ENCODE data around the gene IFNGR1. TPM values are rescaled to one million over a fixed set of nuclear protein-coding genes. Genes with fewer than 3 reads are reported as not detected.

Gene IFNGR1
- total RNA-seq, 4 donors from 2014 or later = 44.6 to 136 (median 75.6) TPM

DNA sequence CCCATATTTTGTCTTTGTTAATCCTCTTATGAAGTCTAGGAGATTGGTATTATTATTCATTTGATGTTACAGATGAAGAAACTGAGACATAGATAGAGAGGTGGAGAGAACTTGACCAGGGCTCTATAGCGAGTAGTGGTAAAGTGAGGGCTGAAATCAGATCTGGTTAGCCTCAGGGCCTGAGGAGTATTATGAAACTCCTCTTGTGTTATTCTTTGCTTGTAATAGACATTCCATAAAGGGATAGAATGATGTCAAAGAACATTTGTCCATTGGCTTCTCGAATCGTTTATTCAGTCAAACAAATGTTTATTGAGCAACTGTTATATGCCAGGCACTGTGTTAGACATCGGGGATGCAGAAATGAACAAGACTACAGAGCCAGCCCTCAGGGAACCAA, 45.7 kb downstream of the IFNGR1 start, which contains the start of gene IL22RA2:
Gene IL22RA2 (minus strand): TSS at position 144 of the 400 bp plus-strand sequence. CDS start 11,895 bp downstream, outside the sequence.
- TF ChIP-seq, protein P1, sequence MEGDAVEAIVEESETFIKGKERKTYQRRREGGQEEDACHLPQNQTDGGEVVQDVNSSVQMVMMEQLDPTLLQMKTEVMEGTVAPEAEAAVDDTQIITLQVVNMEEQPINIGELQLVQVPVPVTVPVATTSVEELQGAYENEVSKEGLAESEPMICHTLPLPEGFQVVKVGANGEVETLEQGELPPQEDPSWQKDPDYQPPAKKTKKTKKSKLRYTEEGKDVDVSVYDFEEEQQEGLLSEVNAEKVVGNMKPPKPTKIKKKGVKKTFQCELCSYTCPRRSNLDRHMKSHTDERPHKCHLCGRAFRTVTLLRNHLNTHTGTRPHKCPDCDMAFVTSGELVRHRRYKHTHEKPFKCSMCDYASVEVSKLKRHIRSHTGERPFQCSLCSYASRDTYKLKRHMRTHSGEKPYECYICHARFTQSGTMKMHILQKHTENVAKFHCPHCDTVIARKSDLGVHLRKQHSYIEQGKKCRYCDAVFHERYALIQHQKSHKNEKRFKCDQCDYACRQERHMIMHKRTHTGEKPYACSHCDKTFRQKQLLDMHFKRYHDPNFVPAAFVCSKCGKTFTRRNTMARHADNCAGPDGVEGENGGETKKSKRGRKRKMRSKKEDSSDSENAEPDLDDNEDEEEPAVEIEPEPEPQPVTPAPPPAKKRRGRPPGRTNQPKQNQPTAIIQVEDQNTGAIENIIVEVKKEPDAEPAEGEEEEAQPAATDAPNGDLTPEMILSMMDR (IDR thresholded peaks at IDR 0.05) = no peak
- no peak for TF ChIP-seq POLR2A (IDR thresholded peaks at IDR 0.05)
- no peaks in the 10 kb centered on the region for H3K27me3 ChIP-seq
- DNase-seq = no peak
- no peaks in the 10 kb centered on the region for H3K9me3 ChIP-seq
- H3K4me1 ChIP-seq = peaks cover 0 to 5% (median 0%) of the 10 kb centered on the region in 4 donors
- no peak within 1 kb of the TSS for H3K4me3 ChIP-seq
- no peaks in the 10 kb centered on the region for H3K36me3 ChIP-seq
- H3K27ac ChIP-seq = no peak within 1 kb of the TSS

DNA sequence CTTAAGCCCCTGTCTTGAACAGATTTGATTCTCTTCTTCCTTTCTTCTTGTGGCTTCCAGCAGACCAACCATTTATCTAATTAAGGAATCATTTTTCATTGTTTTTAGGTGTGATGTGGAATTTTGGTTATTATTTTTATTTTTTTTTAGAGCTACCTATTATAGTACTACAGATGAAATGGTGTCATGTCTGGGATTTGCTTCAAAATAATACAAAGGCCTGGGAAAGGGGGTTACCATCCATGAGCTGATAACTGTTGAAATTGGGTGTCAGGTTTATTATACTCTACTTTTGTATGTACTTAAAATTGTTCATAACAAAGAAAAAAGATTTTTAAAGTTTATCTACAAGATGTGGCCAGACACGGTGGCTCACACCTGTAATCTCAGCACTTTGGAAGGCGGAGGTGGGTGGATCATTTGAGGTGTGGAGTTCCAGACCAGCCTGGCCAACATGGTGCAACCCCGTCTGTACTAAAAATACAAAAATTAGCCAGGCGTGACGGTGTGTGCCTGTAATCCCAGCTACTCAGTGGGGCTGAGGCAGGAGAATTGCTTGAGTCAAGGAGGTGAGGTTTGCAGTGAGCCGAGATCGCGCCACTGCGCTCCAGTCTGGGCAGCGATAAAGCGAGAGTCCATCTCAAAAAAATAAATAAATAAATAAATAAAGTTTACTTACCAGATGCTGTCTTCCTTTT, 46.3 kb downstream of the IFNGR1 start:
- Histone ChIP-seq H3K4me1 (peaks cover 0 to 5% (median 0%) of the 10 kb centered on the region in 4 donors), H3K9me3 (no peaks in the 10 kb centered on the region), H3K4me3 (no peak overlapping the region), H3K27ac (no peak overlapping the region), H3K27me3 (no peaks in the 10 kb centered on the region), H3K36me3 (no peaks in the 10 kb centered on the region)
- DNase-seq = no peak
- TF ChIP-seq, protein P1 (IDR thresholded peaks at IDR 0.05) = no peak
- TF ChIP-seq POLR2A (IDR thresholded peaks at IDR 0.05) = no peak

DNA sequence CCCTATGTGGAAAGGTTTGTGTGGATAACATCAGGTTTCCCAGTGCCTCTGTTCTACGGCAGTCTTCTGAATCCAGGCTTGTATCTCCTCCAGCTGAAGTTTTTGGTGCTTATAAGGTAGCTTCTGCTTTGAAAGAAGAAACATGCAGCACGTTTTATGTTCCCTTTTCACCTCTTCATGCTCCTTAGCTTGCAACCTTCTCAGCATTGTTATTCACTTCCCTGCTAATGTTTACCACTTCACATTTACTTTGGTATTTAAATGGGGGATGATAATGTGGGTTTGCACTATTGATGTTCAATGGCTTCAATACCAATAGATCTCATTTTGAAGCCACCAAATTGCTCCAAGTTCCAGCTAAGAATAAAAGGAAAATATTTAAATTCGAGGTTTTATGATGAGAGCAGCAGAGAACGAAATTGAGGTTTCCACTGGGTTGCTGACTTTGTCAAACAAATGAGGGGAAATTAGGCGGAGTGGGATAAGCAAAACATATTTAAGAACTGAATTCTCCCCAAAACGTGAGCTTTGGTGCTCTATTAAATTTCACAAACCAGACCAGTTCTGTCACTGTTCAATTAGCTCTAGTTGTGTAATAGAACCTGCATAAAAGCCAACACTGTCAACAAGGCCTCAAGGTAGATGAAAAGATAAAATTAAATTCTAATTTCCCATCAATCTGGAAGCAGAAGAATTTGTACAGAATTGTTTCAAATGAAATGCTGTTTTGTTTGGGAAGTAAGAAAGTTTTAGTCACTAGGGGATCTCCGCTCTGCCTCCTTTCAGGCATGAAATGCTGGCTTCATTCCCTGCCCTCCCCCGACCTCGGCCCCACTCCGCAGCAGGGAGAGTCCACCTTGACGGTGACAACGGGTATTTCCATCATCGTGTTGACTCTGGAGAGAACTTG, 47.1 kb downstream of the IFNGR1 start:
- TF ChIP-seq POLR2A (IDR thresholded peaks at IDR 0.05) = no peak
- TF ChIP-seq, protein P1 (IDR thresholded peaks at IDR 0.05) = no peak
- no peak overlapping the region for H3K4me3 ChIP-seq
- peaks cover 0 to 5% (median 0%) of the 10 kb centered on the region in 4 donors for H3K4me1 ChIP-seq
- no peaks in the 10 kb centered on the region for H3K27me3 ChIP-seq
- no peaks in the 10 kb centered on the region for H3K36me3 ChIP-seq
- no peak overlapping the region for H3K27ac ChIP-seq
- no peaks in the 10 kb centered on the region for H3K9me3 ChIP-seq
- no peak for DNase-seq

DNA sequence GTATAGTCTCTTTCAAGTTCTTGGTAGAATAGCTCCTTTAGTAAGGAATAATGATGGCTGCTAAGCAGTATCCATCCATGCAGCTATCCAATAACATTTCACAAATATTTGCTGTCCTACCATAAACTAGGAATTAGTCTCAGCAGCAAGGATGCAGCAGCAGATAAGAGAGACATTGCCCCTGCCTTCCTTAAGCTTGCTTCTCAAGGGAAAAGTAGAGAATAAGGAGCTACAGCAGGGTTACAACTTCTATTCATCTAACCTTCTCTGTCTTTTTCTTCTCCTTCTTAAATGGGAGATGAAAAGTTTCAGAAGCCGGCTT, 48.2 kb downstream of the IFNGR1 start:
- Histone ChIP-seq H3K27me3 (no peaks in the 10 kb centered on the region), H3K36me3 (no peaks in the 10 kb centered on the region), H3K4me1 (peaks cover 0 to 5% (median 0%) of the 10 kb centered on the region in 4 donors), H3K27ac (no peak overlapping the region), H3K4me3 (no peak overlapping the region), H3K9me3 (no peaks in the 10 kb centered on the region)
- no peak for TF ChIP-seq POLR2A (IDR thresholded peaks at IDR 0.05)
- TF ChIP-seq, protein P1 (IDR thresholded peaks at IDR 0.05) = no peak
- DNase-seq = no peak

- TF ChIP-seq, protein P1 (IDR thresholded peaks at IDR 0.05) = no peak
- TF ChIP-seq POLR2A (IDR thresholded peaks at IDR 0.05) = no peak
- peaks cover 0 to 5% (median 2%) of the 10 kb centered on the region in 4 donors for H3K4me1 ChIP-seq
- no peak overlapping the region for H3K27ac ChIP-seq
- no peak for DNase-seq
- H3K9me3 ChIP-seq = no peaks in the 10 kb centered on the region
- H3K27me3 ChIP-seq = no peaks in the 10 kb centered on the region
- H3K4me3 ChIP-seq = no peak overlapping the region
- H3K36me3 ChIP-seq = no peaks in the 10 kb centered on the region
Observed at GRCh38 chr6:137170266-137171052, 48.7 kb downstream of the IFNGR1 start.
